ES-I3 (cell line): ENCODE results near the gene NR1H2.

Source experiments
- H3K36me3 ChIP-seq: 2 replicates; pipeline ENCODE4 v1.6.1; 2013; ENCODE audit warnings: mild to moderate bottlenecking, low read length, control low read depth, moderate library complexity; ENCODE audit not compliant: insufficient read depth
- H3K4me1 ChIP-seq: 2 replicates; pipeline ENCODE4 v1.6.1; 2013; ENCODE audit warnings: mild to moderate bottlenecking, control low read depth, low read length; ENCODE audit not compliant: insufficient read depth
- H3K9ac ChIP-seq: 2 replicates; pipeline ENCODE4 v1.6.1; 2013; ENCODE audit warnings: low read depth, mild to moderate bottlenecking, low read length, moderate library complexity
- H3K9me3 ChIP-seq: 2 replicates; pipeline ENCODE4 v1.6.1; 2013; ENCODE audit warnings: mild to moderate bottlenecking, low read length, moderate library complexity; ENCODE audit not compliant: control insufficient read depth, insufficient read depth

Gene NR1H2

DNA sequence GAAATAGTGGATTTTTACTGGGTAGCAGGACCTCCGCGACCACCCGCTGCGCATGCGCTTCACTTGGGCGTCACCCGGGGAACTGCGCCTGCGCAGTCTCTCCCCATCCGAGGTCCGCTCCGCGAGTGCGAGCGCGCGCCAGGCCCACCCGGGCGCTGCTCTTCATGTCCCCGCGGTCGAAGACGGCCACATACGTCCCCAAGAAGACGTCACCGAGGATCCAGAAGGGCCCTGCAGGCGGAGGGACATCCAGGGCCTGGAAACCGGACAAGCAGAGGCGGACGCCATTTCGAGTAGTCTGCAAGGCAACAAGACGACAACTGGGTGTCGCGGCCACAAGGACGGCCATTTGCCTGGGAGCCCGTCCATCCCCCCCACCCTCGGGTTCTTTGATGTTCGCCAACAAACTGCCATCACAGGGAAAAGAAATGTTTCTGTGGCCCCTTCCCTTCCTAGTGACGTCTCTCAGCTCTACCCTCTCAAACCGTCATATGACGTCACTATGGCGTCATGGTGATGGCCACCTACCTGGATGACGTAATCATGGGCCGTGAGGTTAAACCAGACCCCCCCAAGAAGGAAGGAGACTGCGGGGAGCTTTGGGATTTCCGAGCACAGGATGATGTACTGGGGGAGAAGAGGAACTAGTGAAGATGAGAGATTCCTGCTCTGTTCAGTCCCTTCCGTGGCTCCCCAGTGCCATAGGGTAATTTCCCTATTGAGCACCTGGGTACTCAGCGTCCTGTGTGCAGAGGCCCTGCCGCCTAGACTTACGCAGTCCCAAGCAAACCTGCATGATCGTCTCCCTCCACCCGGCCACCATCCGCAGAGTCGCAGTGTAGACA is 17.6 kb upstream of the NR1H2 start:
- Histone ChIP-seq H3K36me3 (no peaks in the 10 kb centered on the region; the same call in 1 of the 2 replicates), H3K4me1 (no peaks in the 10 kb centered on the region; the same call in 1 of the 2 replicates), H3K9me3 (no peaks in the 10 kb centered on the region), H3K9ac (no peak overlapping the region)

DNA sequence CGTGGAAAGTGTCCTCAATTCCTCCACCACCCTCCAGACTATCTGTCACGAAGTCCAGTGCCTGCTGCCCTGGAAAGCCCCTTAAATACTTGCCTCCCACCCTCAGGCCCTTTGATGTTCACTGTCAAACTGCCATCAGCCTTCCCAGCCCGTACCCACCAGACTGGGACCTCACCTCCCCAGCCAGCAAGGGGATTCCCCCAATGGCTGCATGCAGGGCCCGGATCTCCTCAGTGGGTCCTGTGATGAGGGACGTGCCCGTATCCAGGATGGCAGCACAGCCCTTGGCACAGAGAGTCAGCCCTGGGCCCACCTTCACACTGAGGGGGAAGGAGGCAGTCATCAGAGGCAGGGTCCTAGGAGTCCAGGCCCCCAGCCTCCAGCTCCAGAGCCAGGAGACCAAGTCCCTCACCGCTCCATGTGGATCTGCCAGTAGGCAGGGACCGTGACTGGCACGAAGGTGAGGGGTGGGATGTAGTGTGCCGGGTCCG is 16.9 kb upstream of the NR1H2 start:
- Histone ChIP-seq H3K9me3 (no peaks in the 10 kb centered on the region), H3K9ac (no peak overlapping the region), H3K36me3 (no peaks in the 10 kb centered on the region; the same call in 1 of the 2 replicates), H3K4me1 (no peaks in the 10 kb centered on the region; the same call in 1 of the 2 replicates)

DNA sequence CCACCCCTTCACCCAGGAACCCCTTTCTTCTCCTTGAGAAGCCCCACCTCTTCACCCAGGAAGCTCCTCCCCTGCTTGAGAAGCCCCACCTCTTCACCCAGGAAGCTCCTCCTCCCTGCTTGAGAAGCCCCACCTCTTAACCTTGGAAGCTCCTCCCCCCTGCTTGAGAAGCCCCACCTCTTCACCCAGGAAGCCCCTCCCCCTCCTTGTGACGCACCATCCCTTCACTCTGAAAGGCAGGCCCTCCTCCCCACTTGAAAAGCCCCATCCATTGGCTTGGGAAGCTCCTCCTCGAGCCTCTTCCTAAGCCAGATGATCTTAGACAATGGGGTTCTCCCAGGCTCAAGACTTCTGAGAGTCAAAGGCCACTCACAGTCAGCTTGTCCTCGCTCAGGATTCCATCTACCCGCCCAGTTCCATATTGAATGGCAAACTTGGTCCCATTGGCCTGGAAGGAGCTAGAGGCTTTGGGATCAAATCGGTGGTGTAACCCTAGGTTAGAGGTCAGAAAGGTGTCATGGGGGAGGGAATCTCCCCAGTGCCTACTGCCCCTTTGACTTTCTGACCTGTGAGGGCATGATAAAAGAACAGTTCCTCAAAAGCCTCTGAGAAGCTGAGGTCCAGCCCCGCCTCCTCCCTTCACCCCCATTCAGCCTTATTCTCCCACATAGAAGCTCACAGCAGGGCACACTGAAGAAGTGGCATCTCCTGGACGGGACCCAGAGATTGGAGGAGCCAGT is 14.8 kb upstream of the NR1H2 start:
- Histone ChIP-seq H3K9me3 (no peaks in the 10 kb centered on the region), H3K9ac (no peak overlapping the region), H3K4me1 (no peaks in the 10 kb centered on the region; the same call in 1 of the 2 replicates), H3K36me3 (no peaks in the 10 kb centered on the region; the same call in 1 of the 2 replicates)

DNA sequence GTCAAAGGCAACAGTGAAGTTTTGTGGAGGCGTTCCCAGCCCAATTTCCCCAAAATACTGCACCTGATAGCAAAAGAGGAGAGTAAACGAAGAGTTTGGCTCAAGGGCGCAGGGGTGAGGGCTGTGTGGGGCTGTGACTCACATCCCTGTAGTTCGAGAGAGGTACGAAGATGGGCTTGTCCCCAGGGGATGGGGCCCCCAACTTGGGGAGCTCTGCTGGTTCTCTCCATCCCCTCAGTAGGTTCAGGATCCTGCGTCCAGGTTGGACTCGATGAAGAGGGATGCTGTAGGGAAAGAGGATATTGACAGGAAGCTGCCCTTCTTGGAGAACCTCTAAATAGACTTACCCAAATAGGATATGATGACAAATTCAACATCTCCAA is 14.2 kb upstream of the NR1H2 start:
- Histone ChIP-seq H3K36me3 (no peaks in the 10 kb centered on the region; the same call in 1 of the 2 replicates), H3K4me1 (no peaks in the 10 kb centered on the region; the same call in 1 of the 2 replicates), H3K9ac (no peak overlapping the region), H3K9me3 (no peaks in the 10 kb centered on the region)

DNA sequence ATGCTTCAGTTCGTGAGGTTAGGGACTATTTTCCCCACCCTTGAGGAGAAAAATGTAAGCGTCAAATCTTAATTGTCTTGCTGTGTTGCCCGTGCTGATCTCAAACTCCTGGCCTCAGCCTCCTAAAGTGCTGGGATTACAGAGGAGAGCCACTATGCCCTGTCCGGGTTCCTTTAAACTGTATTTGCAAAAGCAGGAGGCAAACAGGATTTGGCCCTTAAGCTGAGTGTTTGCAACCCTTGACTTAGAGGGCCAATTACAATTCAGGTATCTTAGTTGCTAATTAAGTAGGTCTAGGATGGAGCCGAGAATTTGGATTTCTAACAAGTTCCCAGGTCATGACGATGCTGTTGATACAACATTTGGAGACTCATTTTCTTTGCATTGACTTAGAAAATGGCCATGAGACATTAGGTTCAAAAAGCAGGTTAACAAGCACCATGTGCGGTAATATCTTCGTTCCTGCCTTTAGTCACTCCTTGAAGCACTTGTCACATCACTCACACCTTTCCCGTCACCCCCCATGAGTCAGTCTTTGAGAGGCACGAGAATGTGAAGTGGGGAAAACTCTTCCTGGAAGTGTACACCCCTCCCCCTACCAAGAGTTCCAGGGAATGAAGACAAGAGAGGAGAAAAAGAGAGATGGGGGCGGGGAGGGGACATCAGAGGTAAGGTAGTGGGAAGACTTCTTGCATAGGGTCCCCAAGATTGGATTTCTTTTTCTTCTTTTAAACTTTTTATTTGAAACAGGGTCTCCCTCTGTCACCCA is 13.4 kb upstream of the NR1H2 start:
- no peaks in the 10 kb centered on the region for H3K4me1 ChIP-seq
- no peak overlapping the region for H3K9ac ChIP-seq
- no peaks in the 10 kb centered on the region; the same call in 1 of the 2 replicates for H3K36me3 ChIP-seq
- H3K9me3 ChIP-seq = no peaks in the 10 kb centered on the region

DNA sequence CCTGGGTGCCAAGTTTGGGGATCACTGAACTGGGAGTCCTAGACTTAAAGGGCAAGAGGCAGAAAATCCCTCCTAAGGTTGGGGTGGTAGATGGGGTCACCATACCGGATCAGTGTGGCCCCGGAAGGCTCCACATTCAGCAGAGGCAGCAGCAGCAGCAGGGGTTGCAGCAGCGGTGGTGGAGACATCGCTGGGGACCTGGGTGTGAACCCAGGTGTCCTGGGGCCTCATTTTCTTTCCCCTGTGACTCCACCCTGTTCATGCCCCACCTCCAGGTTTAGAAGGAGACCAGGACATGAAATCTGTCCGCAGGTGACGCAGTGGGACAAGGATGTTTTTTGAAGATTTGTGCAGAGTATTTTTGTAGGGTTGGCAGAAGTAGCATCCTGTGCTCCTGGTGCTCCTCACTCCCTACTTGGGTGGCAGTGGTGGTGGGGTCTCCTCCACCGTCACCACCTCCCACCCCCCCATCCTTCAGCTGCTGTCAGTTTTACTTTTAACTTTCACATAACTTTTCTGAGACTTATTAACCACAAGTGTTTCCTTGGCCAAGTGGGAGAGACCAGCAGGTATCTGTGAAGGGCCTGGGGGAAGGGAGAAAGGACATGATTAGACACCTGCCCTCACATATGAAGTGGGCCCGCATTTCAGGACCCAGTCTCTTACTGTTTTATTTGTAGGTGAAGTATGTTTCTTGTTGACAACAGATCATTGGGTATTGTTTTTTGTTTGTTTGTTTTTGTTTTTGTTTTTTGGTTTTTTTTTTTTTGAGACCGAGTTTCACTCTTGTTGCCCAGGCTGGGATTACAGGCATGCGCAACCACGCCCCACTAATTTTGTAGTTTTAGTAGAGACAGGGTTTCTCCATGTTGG is 10.6 kb upstream of the NR1H2 start, which contains the start of gene NAPSA:
Gene NAPSA (minus strand): TSS at position 206 of the 873 bp plus-strand sequence. CDS start 18 bp downstream, at position 188.
- Histone ChIP-seq H3K4me1 (no peaks in the 10 kb centered on the region), H3K9ac (no peak within 1 kb of the TSS), H3K9me3 (no peaks in the 10 kb centered on the region), H3K36me3 (no peaks in the 10 kb centered on the region; the same call in 1 of the 2 replicates)

DNA sequence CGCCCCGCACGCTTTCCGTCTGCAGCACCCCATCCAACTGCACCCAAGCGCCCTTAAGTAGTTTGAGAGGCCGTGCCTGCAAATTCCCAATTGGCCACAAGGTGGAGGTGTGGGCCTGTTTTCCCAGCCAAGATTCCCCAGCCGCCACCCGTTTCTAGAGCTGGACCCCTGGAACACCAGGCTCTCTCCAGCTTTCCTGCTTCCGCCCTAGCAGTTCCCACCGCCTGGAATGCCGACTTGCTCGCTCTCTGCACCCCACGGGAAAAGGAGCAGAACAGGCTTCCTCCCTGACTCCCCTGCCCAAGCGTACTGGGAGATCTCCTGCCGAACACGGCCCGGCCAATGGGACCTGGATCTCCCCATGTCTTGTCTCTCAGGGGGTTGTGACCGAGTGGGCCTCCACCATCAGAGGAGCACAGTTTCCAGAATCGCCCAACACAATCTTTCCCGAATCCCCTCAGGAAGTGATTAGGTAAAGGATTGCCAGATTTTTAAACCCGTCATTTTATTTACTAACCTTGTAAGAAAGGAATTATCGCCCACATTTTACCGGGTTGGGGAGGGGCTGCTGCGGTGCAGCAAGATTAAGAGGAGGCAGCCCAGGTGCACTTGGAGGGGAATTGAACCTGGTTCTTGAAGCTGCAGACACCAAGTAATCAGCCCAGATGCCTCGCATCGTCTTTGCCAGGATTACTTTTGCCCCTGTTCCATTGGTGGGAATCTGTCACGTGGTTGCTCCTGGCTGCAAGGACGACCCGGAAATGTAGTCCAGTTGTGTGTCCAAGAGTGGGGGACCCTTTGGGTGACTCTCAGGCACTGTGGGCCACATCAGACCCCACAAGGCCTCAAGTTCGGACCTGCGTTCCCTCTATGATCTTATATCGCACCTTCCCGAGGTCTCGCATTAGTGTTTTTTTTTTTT is 7.3 kb upstream of the NR1H2 start:
- H3K9ac ChIP-seq = peak overlapping the region; percentile 75
- no peaks in the 10 kb centered on the region for H3K4me1 ChIP-seq
- H3K36me3 ChIP-seq = no peaks in the 10 kb centered on the region
- no peaks in the 10 kb centered on the region for H3K9me3 ChIP-seq

DNA sequence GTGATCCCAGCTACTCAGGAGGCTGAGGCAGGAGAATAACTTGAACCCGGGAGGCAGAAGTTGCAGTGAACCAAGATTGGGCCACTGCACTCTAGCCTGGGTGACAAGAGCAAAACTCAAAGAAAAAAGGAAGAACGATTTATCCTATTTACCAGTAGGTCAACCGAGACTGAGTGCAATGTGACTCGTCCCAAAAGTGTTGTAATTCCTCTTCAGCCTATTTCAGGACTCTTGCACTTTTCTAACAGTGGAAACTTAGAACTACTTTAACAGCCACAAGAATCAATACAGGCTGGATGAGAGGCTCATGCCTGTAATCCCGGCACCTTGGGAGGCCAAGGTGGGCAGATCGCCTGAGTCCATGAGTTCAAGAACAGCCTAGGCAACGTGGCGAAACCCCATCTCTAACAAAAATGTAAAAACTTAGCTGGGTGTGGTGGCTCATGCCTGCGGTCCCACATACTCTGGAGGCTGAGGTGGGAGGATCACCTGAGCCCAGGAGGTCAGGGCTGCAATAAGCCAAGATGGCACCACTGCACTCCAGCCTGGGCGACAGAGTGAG is 4.3 kb upstream of the NR1H2 start:
- H3K9ac ChIP-seq = no peak overlapping the region

DNA sequence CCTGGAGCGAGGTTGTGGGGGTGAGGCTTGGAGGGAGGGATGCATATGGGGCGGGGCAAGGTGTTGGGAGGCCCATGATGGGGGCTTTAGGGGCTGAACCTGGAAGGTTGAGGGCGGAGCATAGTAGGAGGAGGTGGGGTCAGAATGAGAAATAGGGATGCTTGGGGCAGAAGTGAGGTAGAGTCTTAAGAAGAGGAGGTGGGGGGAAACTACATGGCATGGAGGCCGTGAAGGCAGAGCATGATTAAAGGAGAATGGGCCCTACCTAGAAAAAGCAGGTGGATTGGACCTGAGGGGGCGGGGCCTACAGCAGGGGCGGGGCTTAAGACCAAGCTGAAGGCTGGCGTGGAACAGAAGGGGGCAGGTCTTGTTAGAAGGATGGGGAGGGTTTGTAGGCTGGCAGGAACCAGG is 799 bp downstream of the NR1H2 start:
- Histone ChIP-seq H3K9ac (no peak overlapping the region; the same call in 1 of the 2 replicates), H3K4me1 (no peaks in the 10 kb centered on the region; the same call in 1 of the 2 replicates), H3K36me3 (0 out of 2 replicates have a peak, but pooled peaks cover 5% of the 10 kb centered on the region), H3K9me3 (no peaks in the 10 kb centered on the region)

More for the DNA sequence above, 4.3 kb upstream of the NR1H2 start:
- Histone ChIP-seq H3K36me3 (no peaks in the 10 kb centered on the region), H3K9me3 (no peaks in the 10 kb centered on the region), H3K4me1 (no peaks in the 10 kb centered on the region; the same call in 1 of the 2 replicates)

DNA sequence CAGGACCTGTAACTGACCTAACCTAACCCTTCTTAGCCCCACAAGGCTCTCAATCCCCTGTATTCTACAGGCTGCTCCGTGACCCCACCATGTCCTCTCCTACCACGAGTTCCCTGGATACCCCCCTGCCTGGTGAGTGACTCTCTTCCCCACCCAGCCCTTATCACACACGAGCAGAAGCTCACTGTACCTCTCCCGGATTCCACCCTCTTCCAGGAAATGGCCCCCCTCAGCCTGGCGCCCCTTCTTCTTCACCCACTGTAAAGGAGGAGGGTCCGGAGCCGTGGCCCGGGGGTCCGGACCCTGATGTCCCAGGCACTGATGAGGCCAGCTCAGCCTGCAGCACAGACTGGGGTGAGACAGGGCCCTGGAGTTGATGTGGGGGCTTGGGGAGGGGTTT is 1.3 kb downstream of the NR1H2 start:
- 0 out of 2 replicates have a peak, but pooled peaks cover 5% of the 10 kb centered on the region for H3K36me3 ChIP-seq
- no peaks in the 10 kb centered on the region; the same call in 1 of the 2 replicates for H3K4me1 ChIP-seq
- H3K9ac ChIP-seq = no peak overlapping the region
- H3K9me3 ChIP-seq = no peaks in the 10 kb centered on the region

DNA sequence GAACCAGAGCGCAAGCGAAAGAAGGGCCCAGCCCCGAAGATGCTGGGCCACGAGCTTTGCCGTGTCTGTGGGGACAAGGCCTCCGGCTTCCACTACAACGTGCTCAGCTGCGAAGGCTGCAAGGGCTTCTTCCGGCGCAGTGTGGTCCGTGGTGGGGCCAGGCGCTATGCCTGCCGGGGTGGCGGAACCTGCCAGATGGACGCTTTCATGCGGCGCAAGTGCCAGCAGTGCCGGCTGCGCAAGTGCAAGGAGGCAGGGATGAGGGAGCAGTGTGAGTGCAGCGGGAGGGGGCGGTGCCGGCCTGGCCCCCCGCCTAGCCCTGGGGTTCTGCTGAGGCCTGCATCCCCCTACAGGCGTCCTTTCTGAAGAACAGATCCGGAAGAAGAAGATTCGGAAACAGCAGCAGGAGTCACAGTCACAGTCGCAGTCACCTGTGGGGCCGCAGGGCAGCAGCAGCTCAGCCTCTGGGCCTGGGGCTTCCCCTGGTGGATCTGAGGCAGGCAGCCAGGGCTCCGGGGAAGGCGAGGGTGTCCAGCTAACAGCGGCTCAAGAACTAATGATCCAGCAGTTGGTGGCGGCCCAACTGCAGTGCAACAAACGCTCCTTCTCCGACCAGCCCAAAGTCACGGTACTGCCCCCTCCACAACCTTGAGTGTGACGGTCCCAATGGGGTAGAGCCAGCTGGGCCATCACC is 2.1 kb downstream of the NR1H2 start:
- Histone ChIP-seq H3K9ac (no peak overlapping the region), H3K9me3 (no peaks in the 10 kb centered on the region), H3K4me1 (peaks cover 4% of the 10 kb centered on the region; the same call in 1 of the 2 replicates), H3K36me3 (0 out of 2 replicates have a peak, but pooled peaks cover 5% of the 10 kb centered on the region)

DNA sequence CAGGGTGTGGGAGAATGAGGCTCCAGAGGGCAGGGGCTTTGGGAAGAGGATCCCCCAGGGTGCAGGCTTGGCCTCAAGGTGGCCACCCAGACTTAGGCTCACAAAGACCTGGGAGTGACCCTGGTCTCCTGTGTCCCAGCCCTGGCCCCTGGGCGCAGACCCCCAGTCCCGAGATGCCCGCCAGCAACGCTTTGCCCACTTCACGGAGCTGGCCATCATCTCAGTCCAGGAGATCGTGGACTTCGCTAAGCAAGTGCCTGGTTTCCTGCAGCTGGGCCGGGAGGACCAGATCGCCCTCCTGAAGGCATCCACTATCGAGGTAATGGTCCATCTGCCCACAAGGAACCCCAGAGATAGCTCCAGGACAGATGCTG is 2.6 kb downstream of the NR1H2 start:
- Histone ChIP-seq H3K9ac (no peak overlapping the region), H3K4me1 (peaks cover 6% of the 10 kb centered on the region; the same call in 1 of the 2 replicates), H3K36me3 (0 out of 2 replicates have a peak, but pooled peaks cover 5% of the 10 kb centered on the region), H3K9me3 (no peaks in the 10 kb centered on the region)
